H7 (cell line): ENCODE results near the gene SAMD8. TPM values are rescaled to one million over a fixed set of nuclear protein-coding genes. Genes with fewer than 3 reads are reported as not detected.
A peak's percentile ranks its signal among the peaks of the same experiment; 100 is the strongest.

Experiments used
- DNase-seq: peaks from one replicate; pipeline ENCODE4 v3.0.0; 2012
- H3K27me3 ChIP-seq: 2 replicates; pipeline ENCODE4 v1.6.0; 2011; ENCODE audit warnings: mild to moderate bottlenecking, low read length; ENCODE audit not compliant: control insufficient read depth, insufficient read depth
- H3K36me3 ChIP-seq: replicated peaks from 2 replicates; pipeline ENCODE4 v1.5.1; 2011; ENCODE audit warnings: low read length; ENCODE audit not compliant: control insufficient read depth, insufficient read depth
- H3K4me3 ChIP-seq: 2 replicates; pipeline ENCODE4 v1.5.1; 2011; ENCODE audit warnings: low read depth, mild to moderate bottlenecking, control low read depth, low read length, moderate library complexity; ENCODE audit not compliant: insufficient read depth
- total RNA-seq: library from RNA; depleted of rRNA; stranded (reverse); fragments of >200 nt; shearing (Covaris generic); gene quantifications from 2 replicates; pipeline ENCODE4 v1.2.3, GENCODE V29; 2014

The SAMD8 gene
- total RNA-seq, 1 experiment from 2014 or later: 13.2 TPM

DNA sequence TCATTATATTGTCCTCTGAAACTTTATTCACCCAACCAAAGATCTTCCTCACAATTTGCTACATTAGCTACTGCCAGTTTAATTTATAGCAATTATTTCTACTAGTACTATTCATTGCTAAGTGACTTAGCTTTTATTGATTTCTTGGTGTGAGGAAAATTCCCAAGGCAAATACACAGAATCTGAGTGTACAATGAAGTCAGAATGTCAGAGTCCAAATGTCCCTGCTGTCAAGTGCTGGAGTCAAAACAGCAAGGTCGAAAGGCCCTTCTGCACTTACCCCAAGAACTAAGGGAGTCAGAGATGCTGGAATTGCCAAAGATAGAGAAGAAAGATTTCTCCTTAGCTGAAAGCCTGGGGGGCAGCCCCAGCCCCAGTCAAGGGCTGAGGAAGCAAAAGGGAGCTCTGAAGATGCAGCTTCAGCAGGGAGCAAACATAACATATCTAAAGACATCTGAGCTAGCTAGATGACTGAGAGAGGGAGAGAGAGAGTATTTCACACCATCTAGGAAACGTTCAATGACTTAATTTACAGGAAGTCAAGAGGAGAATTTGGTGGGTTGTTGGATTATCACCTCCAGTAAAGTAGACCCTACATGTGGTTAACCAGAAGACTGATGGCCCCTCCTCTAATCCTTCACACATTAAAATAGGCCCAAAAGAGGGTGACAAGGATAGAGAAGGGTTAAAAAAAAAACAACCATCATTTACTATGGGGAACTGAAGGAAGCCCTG is 36.6 kb upstream of the SAMD8 start:
- DNase-seq: no peak

DNA sequence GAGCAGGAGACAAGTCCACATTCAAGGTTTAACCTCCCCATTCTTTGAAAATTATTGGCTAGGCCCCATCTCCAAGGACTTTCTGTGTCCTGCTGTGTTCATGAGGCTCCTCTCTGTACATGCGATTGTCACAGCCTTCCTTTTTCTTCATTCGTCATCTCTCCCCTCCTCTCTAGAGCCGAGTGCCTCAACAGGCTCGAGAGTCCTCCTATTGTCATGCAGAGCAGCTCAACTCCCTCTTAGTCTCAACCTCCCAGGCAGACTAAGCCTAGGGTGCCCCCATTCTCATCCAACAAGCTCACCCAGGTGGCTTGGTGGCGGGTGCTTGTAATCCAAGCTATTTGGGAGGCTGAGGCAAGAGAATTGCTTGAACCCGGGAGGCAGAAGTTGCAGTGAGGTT is 35.1 kb upstream of the SAMD8 start:
- peak; percentile 62 for DNase-seq
- Histone ChIP-seq H3K27me3 (peaks cover 12% of the 10 kb centered on the region; the same call in 1 of the 2 replicates), H3K36me3 (no peaks in the 10 kb centered on the region), H3K4me3 (no peak overlapping the region)

More for the DNA sequence above, 36.6 kb upstream of the SAMD8 start:
- Histone ChIP-seq H3K4me3 (no peak overlapping the region), H3K36me3 (no peaks in the 10 kb centered on the region), H3K27me3 (peaks cover 9% of the 10 kb centered on the region; the same call in 1 of the 2 replicates)

DNA sequence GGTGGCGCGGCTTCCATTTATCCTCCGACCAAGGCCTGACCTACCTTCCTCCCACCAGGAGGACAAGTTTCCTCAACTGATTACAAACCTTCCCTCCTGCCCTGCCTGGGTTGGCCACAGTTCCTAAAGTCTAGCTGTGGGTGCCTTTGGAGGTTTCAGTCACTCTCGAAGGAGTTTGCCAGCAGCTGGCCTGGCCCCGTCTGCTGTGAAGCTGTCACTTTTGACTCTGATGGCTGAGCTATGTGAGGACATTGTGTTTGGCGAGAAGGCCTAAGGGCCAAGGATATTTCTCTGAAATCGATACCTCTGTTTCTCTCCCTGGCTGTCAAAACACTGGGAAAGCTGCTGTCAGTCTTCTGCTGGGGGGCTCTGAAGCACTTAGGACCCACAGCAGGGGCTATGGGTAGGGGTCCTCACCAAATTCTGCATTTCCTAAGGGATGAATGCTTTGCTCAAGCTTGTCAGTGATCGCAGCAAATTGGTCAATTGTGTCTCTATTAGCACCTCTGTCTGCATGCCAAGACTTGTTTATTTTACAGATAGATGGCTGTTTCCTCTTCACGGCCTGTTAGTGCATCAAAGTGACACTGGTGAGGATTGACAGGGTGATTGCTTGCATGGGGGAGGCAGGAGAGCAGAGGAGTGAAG is 31.9 kb upstream of the SAMD8 start:
- Histone ChIP-seq H3K27me3 (peaks cover 16% of the 10 kb centered on the region; the same call in 1 of the 2 replicates), H3K36me3 (no peaks in the 10 kb centered on the region), H3K4me3 (no peak overlapping the region)
- no peak for DNase-seq

DNA sequence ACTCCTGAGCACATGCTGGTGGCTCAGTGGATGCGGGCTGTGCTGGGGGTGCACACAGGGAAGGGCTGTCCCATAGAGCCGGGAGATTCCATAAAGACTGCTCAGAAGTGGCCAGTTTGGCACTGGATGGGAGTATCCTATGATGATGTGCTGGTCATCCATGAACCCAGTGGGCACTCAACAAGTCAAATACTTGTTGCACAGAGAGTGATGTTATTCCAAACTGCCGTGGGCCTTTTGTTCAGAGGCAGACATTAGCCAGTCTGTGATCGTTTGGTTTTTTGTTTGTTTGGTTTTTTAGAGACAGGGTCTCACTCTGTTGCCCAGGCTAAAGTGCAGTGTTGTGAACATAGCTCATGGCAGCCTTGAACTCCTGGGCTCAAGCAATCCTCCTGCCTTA is 30.9 kb upstream of the SAMD8 start:
- no peak overlapping the region for H3K4me3 ChIP-seq
- H3K27me3 ChIP-seq: peaks cover 13% of the 10 kb centered on the region; the same call in 1 of the 2 replicates
- DNase-seq: no peak
- no peaks in the 10 kb centered on the region for H3K36me3 ChIP-seq

DNA sequence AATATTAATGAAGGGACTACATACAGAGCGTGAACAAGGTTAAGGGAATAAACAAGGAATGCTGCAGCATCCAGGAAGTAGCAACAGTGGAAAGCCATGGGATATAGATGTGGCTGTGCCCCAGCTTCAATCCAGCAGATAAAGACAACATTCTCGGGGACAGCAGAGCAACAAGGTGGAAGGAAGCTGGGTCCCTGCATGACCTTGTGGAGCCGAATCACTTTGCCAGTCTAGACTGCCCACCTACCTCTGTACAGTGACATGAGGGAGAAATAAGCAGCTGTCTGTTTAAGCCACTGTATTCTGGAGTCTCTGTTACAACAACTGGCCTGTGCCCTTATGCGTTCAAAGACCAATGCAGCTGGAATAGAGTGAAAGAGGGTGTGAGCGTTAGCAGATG is 30.1 kb upstream of the SAMD8 start:
- Histone ChIP-seq H3K4me3 (no peak overlapping the region), H3K27me3 (peaks cover 10% of the 10 kb centered on the region; the same call in 1 of the 2 replicates), H3K36me3 (no peaks in the 10 kb centered on the region)
- no peak for DNase-seq

DNA sequence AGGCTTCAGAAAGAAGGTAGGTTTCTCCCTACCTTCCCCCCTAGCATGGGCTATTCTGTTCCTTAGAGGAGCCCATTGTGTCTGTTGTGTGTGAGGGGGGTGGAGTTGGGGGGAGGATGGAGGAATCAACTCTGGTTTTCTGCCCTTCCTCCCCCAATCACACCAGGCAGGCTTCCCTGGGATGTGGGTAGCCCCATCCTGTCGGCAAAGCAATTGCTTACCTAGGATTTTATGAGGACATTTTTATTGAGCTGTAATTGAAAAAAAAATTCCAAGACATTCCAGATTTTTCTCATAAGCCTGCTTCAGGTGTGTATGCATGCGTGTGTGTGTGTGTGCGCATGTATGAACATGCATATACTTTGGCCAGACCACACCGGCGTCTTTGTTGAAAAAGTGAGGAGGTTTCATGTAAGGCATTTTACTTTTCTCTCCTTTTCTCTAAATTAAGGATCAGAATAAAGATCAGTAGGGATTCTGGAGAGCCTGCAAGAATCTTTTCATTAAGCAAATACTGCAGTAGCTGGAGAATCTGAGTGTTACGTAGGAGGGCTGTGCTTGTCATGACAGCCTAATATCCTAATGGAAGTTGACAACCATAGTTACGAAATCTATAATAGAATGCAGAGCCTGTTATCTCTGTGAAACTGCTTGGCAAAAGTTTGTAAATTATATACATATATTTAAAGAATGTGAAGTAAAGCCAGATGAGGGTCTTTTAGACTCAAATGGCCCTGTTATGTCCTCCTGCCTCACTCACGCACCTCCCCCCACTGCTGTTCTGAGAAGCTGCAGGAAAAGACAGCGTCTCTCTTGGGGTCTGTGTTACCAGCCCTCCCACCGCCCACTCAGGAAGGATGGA is 27.3 kb upstream of the SAMD8 start:
- Histone ChIP-seq H3K4me3 (no peak overlapping the region), H3K36me3 (no peaks in the 10 kb centered on the region), H3K27me3 (peaks cover 7% of the 10 kb centered on the region; the same call in 1 of the 2 replicates)
- peak; percentile 69 for DNase-seq

DNA sequence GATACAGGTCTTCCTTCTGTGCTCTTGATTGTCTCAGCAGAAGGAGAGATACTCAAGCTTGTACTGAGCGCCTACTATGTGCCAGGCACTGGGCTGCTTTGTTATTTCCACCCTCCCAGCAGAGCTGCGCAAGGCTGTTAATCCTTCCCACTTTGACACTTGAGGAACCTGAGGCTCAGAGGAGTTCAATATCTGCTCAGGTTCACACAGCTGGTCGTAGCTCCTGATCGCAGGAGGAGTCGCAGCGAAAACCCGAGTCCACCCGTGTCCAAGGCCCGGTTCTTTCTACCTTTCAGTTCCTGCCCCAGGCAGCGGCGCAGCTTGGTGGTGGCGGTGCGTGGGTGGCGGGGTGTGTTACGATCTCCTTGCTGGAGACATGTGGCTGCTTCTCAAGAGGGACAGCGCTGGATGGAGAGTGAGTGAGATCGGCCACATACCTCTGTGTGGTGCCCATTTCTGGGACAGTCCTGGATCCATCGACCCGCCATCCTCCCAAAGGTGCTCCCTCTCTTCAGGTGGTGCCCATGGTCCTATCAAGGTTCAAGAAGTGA is 26.5 kb upstream of the SAMD8 start:
- no peak for DNase-seq
- Histone ChIP-seq H3K27me3 (peaks cover 7% of the 10 kb centered on the region; the same call in 1 of the 2 replicates), H3K36me3 (no peaks in the 10 kb centered on the region), H3K4me3 (no peak overlapping the region)

DNA sequence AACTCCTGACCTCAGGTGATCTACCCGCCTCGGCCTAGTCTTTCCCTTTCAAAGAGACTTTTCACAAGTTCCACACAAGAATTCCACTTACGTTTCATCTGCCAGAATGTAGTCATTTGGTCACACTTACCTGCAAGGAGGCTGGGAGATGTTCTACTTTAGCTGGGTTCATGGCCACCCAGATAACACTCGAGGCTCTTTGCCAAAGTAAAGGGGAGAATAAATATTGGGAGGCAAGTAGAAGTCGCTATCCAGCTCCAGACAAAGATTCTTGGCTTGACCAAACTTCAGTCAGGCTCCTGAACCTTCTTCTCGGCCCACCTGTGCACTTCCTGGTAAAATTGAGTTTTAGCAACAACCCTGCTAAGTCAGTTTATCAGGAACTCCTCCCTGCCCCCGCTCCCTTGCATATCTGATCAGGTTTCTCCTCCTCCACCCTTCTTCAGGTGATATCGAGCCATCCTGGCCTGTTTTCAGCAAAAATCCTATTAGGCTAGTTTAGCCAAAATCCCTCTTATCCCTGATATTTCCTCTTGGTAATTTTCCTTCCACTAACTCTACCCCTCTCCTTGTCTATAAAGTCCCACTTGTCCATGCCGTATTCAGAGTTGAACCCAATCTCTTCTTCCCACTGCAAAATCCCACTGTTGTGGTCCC is 25.1 kb upstream of the SAMD8 start:
- H3K36me3 ChIP-seq: no peaks in the 10 kb centered on the region
- H3K4me3 ChIP-seq: no peak overlapping the region
- H3K27me3 ChIP-seq: peaks cover 4% of the 10 kb centered on the region; the same call in 1 of the 2 replicates
- no peak for DNase-seq

DNA sequence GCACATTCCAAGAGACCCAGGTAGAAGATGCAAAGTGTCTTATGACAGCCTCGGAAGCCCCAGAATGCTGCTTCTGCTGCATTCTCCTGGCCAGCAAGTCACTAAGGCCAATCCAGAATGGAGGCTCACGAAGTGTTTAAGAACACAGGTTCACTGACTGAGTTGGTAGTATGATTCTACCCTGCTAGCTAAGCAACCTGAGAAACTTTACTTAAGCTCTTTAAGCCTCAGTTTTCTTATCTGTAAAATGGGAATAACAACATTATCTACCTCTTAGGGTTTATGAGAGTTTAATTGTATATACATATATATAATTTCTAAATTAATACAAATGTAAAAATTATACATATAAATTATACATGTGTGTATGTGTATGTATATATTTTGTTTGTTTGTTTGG is 22.8 kb upstream of the SAMD8 start:
- H3K27me3 ChIP-seq: no peaks in the 10 kb centered on the region; the same call in 1 of the 2 replicates
- no peak for DNase-seq
- no peaks in the 10 kb centered on the region for H3K36me3 ChIP-seq
- no peak overlapping the region for H3K4me3 ChIP-seq

DNA sequence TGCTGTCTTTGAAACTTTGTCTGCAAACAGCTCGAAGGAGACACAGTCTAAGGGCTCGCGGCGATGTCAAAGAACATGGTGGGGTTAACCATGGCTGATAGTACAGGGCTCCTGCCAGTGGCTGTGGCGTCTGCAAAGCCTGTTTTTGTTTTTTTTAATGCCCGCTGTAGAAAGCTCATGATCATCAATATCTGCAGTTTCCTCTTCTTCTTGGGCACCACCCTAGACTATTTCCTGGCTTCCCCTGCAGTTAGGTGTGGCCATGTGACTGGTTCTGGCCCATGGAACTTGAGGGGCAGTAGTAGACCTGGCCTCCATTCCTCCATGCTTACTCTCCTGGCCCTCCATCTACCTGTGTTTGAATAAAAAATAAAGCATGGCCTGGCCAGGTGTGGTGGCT is 21.8 kb upstream of the SAMD8 start:
- H3K4me3 ChIP-seq: no peak overlapping the region
- H3K36me3 ChIP-seq: no peaks in the 10 kb centered on the region
- H3K27me3 ChIP-seq: no peaks in the 10 kb centered on the region; the same call in 1 of the 2 replicates
- no peak for DNase-seq

DNA sequence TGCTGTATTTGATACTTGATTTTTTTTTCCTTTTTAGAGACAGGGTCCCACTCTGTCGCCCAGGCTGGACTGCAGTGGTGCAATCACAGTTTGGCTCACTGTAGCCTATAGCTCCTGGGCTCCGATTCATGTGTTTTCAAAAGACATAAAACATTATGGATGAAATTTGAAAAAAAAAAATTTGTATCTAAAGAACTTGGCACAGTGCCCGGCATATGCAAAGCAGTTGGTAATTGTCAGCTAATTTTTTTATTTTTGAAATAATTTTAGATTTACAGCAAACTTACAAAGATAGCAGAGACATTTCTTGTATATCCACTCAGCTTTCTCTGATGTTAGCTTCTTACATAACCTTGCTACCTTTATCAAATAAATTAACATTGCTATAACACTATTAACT is 20.3 kb upstream of the SAMD8 start:
- no peak for DNase-seq
- Histone ChIP-seq H3K27me3 (no peaks in the 10 kb centered on the region; the same call in 1 of the 2 replicates), H3K4me3 (no peak overlapping the region), H3K36me3 (no peaks in the 10 kb centered on the region)

DNA sequence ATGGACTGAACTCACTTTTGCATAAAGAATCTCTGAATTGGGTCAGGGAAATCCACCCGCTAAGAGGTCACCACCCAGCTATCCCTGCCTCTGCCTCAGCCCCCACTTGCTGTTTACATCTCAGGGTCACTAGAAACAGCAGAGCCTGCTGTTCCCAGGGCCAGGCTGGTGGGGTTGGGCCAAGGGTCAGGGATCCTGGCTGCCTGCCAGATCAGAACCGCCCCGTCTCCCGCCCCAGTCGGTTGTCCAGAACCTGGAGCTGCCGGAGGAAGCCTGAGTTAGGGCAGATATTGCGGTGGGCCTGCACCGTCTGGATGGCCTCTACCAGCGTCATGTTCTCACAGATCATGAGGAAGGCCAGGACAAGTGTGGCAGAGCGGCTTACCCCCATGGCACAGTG is 17.0 kb upstream of the SAMD8 start:
- H3K27me3 ChIP-seq: no peaks in the 10 kb centered on the region
- H3K36me3 ChIP-seq: no peaks in the 10 kb centered on the region
- DNase-seq: no peak
- no peak overlapping the region for H3K4me3 ChIP-seq

DNA sequence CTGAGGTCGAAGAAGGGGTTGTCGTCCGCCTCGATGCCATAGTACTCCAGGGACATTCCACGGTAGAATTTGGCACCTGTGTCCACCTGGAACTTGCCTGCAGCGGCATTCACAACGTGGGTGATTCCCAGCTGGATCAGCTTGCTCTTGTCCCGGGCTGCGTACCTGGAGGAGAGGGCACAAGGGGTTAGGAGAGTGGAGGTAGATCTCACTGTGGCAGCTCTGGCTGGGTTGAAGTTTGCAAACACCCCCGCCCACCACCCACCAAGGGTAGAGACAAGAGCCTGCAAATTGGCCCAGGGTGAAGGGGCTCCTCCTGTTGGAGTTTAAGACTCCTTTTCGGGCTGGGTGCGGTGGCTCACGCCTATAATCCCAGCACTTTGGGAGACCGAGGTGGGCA is 15.8 kb upstream of the SAMD8 start:
- Histone ChIP-seq H3K27me3 (no peaks in the 10 kb centered on the region), H3K4me3 (no peak overlapping the region), H3K36me3 (no peaks in the 10 kb centered on the region)
- no peak for DNase-seq

DNA sequence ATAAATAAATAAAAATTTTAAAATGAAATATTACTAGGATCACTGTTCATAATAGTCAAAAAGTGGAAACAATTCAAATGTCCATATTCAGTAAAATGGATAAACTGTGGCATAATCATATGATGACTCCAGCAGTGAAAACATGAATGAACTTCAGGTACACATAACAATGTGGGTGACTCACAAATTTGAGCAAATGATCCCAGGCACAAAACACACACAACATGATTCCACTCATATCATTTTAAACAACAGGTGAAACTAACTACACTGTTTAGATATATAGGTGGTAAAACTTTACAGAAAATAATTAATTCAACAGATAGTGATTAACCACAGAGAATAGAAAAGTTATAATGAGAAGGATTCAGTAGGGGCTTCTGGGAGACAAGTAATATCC is 14.7 kb upstream of the SAMD8 start:
- no peaks in the 10 kb centered on the region for H3K27me3 ChIP-seq
- H3K36me3 ChIP-seq: no peaks in the 10 kb centered on the region
- H3K4me3 ChIP-seq: no peak overlapping the region
- DNase-seq: no peak
